ES-I3 (cell line): ENCODE results near the gene TNFSF13B.

Source experiments
- H3K36me3 ChIP-seq: 2 replicates; pipeline ENCODE4 v1.6.1; 2013; ENCODE audit warnings: mild to moderate bottlenecking, low read length, control low read depth, moderate library complexity; ENCODE audit not compliant: insufficient read depth
- H3K4me1 ChIP-seq: 2 replicates; pipeline ENCODE4 v1.6.1; 2013; ENCODE audit warnings: mild to moderate bottlenecking, control low read depth, low read length; ENCODE audit not compliant: insufficient read depth
- H3K9ac ChIP-seq: 2 replicates; pipeline ENCODE4 v1.6.1; 2013; ENCODE audit warnings: low read depth, mild to moderate bottlenecking, low read length, moderate library complexity
- H3K9me3 ChIP-seq: 2 replicates; pipeline ENCODE4 v1.6.1; 2013; ENCODE audit warnings: mild to moderate bottlenecking, low read length, moderate library complexity; ENCODE audit not compliant: control insufficient read depth, insufficient read depth

TNFSF13B gene

GRCh38 chr13:108346376-108346775, 76.9 kb downstream of the TNFSF13B start:
- Histone ChIP-seq H3K9me3 (no peaks in the 10 kb centered on the region), H3K9ac (no peak overlapping the region), H3K36me3 (no peaks in the 10 kb centered on the region), H3K4me1 (no peaks in the 10 kb centered on the region)

- Histone ChIP-seq H3K9me3 (no peaks in the 10 kb centered on the region), H3K36me3 (no peaks in the 10 kb centered on the region), H3K4me1 (no peaks in the 10 kb centered on the region), H3K9ac (no peak overlapping the region)
Measured at GRCh38 chr13:108349269-108349668, 79.8 kb downstream of the TNFSF13B start.

- no peak overlapping the region for H3K9ac ChIP-seq
- H3K9me3 ChIP-seq = no peaks in the 10 kb centered on the region
- no peaks in the 10 kb centered on the region for H3K4me1 ChIP-seq
- no peaks in the 10 kb centered on the region for H3K36me3 ChIP-seq
Measured at GRCh38 chr13:108350579-108350978, 81.1 kb downstream of the TNFSF13B start.

GRCh38 chr13:108352599-108352998, 83.1 kb downstream of the TNFSF13B start:
- no peaks in the 10 kb centered on the region for H3K4me1 ChIP-seq
- H3K9ac ChIP-seq = no peak overlapping the region
- no peaks in the 10 kb centered on the region for H3K36me3 ChIP-seq
- no peaks in the 10 kb centered on the region for H3K9me3 ChIP-seq

- no peaks in the 10 kb centered on the region for H3K4me1 ChIP-seq
- no peaks in the 10 kb centered on the region for H3K36me3 ChIP-seq
- H3K9me3 ChIP-seq = no peaks in the 10 kb centered on the region
- no peak overlapping the region for H3K9ac ChIP-seq
Measured at GRCh38 chr13:108357228-108357627, 87.7 kb downstream of the TNFSF13B start.
